ENCODE measurements around the gene TMEM72.

The TMEM72 gene

GRCh38 chr10:44965651-44966097 is 54.5 kb downstream of the TMEM72 start:
- DNase-seq (ENCODE audit: low read depth, low spot score) = no peak
- Histone ChIP-seq H3K9ac (ENCODE audit: insufficient read length, low read depth) (no peak overlapping the region), H3K9me3 (ENCODE audit: insufficient read depth, low read length) (no peaks in the 10 kb centered on the region), H3K27me3 (ENCODE audit: insufficient read depth, insufficient read length) (peaks cover under 1% of the 10 kb centered on the region), H3K4me1 (ENCODE audit: insufficient read depth, insufficient read length) (peaks cover 9% of the 10 kb centered on the region), H3K4me3 (ENCODE audit: insufficient read length, low read depth) (no peak overlapping the region), H3K36me3 (ENCODE audit: insufficient read depth, insufficient read length, low read length) (peaks cover 17% of the 10 kb centered on the region)
- TF ChIP-seq YY1 (IDR thresholded peaks at IDR 0.05; ENCODE audit: insufficient read depth, insufficient read length) (no peak), SUZ12 (IDR thresholded peaks at IDR 0.05; ENCODE audit: extremely low read depth, insufficient read depth, insufficient read length) (no peak), ZNF274 (IDR thresholded peaks at IDR 0.05; ENCODE audit: low read depth, low read length) (no peak)

GRCh38 chr10:44966129-44966815 is 55.1 kb downstream of the TMEM72 start:
- TF ChIP-seq SUZ12 (IDR thresholded peaks at IDR 0.05; ENCODE audit: extremely low read depth, insufficient read depth, insufficient read length) (no peak), ZNF274 (IDR thresholded peaks at IDR 0.05; ENCODE audit: low read depth, low read length) (no peak), YY1 (IDR thresholded peaks at IDR 0.05; ENCODE audit: insufficient read depth, insufficient read length) (no peak)
- no peak for DNase-seq (ENCODE audit: low read depth, low spot score)
- no peaks in the 10 kb centered on the region for H3K9me3 ChIP-seq (ENCODE audit: insufficient read depth, low read length)
- no peak overlapping the region for H3K9ac ChIP-seq (ENCODE audit: insufficient read length, low read depth)
- H3K27me3 ChIP-seq (ENCODE audit: insufficient read depth, insufficient read length) = no peaks in the 10 kb centered on the region
- H3K4me1 ChIP-seq (ENCODE audit: insufficient read depth, insufficient read length) = peaks cover 9% of the 10 kb centered on the region
- H3K36me3 ChIP-seq (ENCODE audit: insufficient read depth, insufficient read length, low read length) = peaks cover 23% of the 10 kb centered on the region
- no peak overlapping the region for H3K4me3 ChIP-seq (ENCODE audit: insufficient read length, low read depth)

GRCh38 chr10:44966816-44967509 is 55.8 kb downstream of the TMEM72 start:
- H3K4me1 ChIP-seq (ENCODE audit: insufficient read depth, insufficient read length) = peaks cover 8% of the 10 kb centered on the region

GRCh38 chr10:44967616-44968015 is 56.5 kb downstream of the TMEM72 start:
- TF ChIP-seq ZNF274 (IDR thresholded peaks at IDR 0.05; ENCODE audit: low read depth, low read length) = no peak
- TF ChIP-seq YY1 (IDR thresholded peaks at IDR 0.05; ENCODE audit: insufficient read depth, insufficient read length) = no peak
- TF ChIP-seq SUZ12 (IDR thresholded peaks at IDR 0.05; ENCODE audit: extremely low read depth, insufficient read depth, insufficient read length) = no peak
- no peak overlapping the region for H3K9ac ChIP-seq (ENCODE audit: insufficient read length, low read depth)
- H3K36me3 ChIP-seq (ENCODE audit: insufficient read depth, insufficient read length, low read length) = peaks cover 28% of the 10 kb centered on the region
- H3K27me3 ChIP-seq (ENCODE audit: insufficient read depth, insufficient read length) = no peaks in the 10 kb centered on the region
- no peak overlapping the region for H3K4me3 ChIP-seq (ENCODE audit: insufficient read length, low read depth)
- no peak for DNase-seq (ENCODE audit: low read depth, low spot score)
- peaks cover 6% of the 10 kb centered on the region for H3K4me1 ChIP-seq (ENCODE audit: insufficient read depth, insufficient read length)
- no peaks in the 10 kb centered on the region for H3K9me3 ChIP-seq (ENCODE audit: insufficient read depth, low read length)

More at GRCh38 chr10:44966816-44967509, 55.8 kb downstream of the TMEM72 start:
- Histone ChIP-seq H3K9me3 (ENCODE audit: insufficient read depth, low read length) (no peaks in the 10 kb centered on the region), H3K27me3 (ENCODE audit: insufficient read depth, insufficient read length) (no peaks in the 10 kb centered on the region), H3K36me3 (ENCODE audit: insufficient read depth, insufficient read length, low read length) (peaks cover 29% of the 10 kb centered on the region), H3K9ac (ENCODE audit: insufficient read length, low read depth) (no peak overlapping the region), H3K4me3 (ENCODE audit: insufficient read length, low read depth) (no peak overlapping the region)
- TF ChIP-seq ZNF274 (IDR thresholded peaks at IDR 0.05; ENCODE audit: low read depth, low read length) (no peak), YY1 (IDR thresholded peaks at IDR 0.05; ENCODE audit: insufficient read depth, insufficient read length) (no peak), SUZ12 (IDR thresholded peaks at IDR 0.05; ENCODE audit: extremely low read depth, insufficient read depth, insufficient read length) (no peak)
- no peak for DNase-seq (ENCODE audit: low read depth, low spot score)

- Histone ChIP-seq H3K4me1 (ENCODE audit: insufficient read depth, insufficient read length) (peaks cover 11% of the 10 kb centered on the region), H3K9ac (ENCODE audit: insufficient read length, low read depth) (no peak overlapping the region), H3K27me3 (ENCODE audit: insufficient read depth, insufficient read length) (no peaks in the 10 kb centered on the region), H3K36me3 (ENCODE audit: insufficient read depth, insufficient read length, low read length) (peaks cover 28% of the 10 kb centered on the region), H3K4me3 (ENCODE audit: insufficient read length, low read depth) (no peak overlapping the region), H3K9me3 (ENCODE audit: insufficient read depth, low read length) (no peaks in the 10 kb centered on the region)
- no peak for DNase-seq (ENCODE audit: low read depth, low spot score)
- TF ChIP-seq YY1 (IDR thresholded peaks at IDR 0.05; ENCODE audit: insufficient read depth, insufficient read length) (no peak), SUZ12 (IDR thresholded peaks at IDR 0.05; ENCODE audit: extremely low read depth, insufficient read depth, insufficient read length) (no peak), ZNF274 (IDR thresholded peaks at IDR 0.05; ENCODE audit: low read depth, low read length) (no peak)
Measured at GRCh38 chr10:44968091-44968490, 57.0 kb downstream of the TMEM72 start.

- H3K9me3 ChIP-seq (ENCODE audit: insufficient read depth, low read length) = no peaks in the 10 kb centered on the region
- peaks cover 12% of the 10 kb centered on the region for H3K4me1 ChIP-seq (ENCODE audit: insufficient read depth, insufficient read length)
- no peaks in the 10 kb centered on the region for H3K27me3 ChIP-seq (ENCODE audit: insufficient read depth, insufficient read length)
- TF ChIP-seq SUZ12 (IDR thresholded peaks at IDR 0.05; ENCODE audit: extremely low read depth, insufficient read depth, insufficient read length) = no peak
- TF ChIP-seq YY1 (IDR thresholded peaks at IDR 0.05; ENCODE audit: insufficient read depth, insufficient read length) = no peak
- TF ChIP-seq ZNF274 (IDR thresholded peaks at IDR 0.05; ENCODE audit: low read depth, low read length) = no peak
- no peak overlapping the region for H3K4me3 ChIP-seq (ENCODE audit: insufficient read length, low read depth)
- DNase-seq (ENCODE audit: low read depth, low spot score) = no peak
- H3K36me3 ChIP-seq (ENCODE audit: insufficient read depth, insufficient read length, low read length) = peaks cover 28% of the 10 kb centered on the region
- H3K9ac ChIP-seq (ENCODE audit: insufficient read length, low read depth) = no peak overlapping the region
Measured at GRCh38 chr10:44968500-44969400, 57.6 kb downstream of the TMEM72 start.
